Vagina (tissue), 2 donors: ENCODE data around the gene IFIT3.

Experiments
- CTCF ChIP-seq, 3 experiments: fragments of 450-650 bp in 2 of 3; fragments of 200-600 bp in 1 of 3; sonication (generic) in 1 of 3; IDR thresholded peaks; one replicate each; pipeline ENCODE4 v1.5.1; 2017 to 2019; ENCODE audit warnings: antibody characterized with exemption in 3 of 3, mild to moderate bottlenecking in 2 of 3, moderate library complexity in 2 of 3
- POLR2A ChIP-seq, 2 donors: fragments of 450-650 bp; IDR thresholded peaks; one replicate each; pipeline ENCODE4 v1.6.1; 2017; ENCODE audit warnings: antibody characterized with exemption in 2 of 2, mild to moderate bottlenecking in 2 of 2, moderate library complexity in 2 of 2
- POLR2AphosphoS5 ChIP-seq, 2 donors: sonication (generic); formaldehyde crosslinking; IDR thresholded peaks; one replicate each; pipeline ENCODE4 v1.9.0; 2017; ENCODE audit warnings: antibody characterized with exemption in 2 of 2, mild to moderate bottlenecking in 2 of 2, low read depth in 1 of 2; ENCODE audit not compliant: insufficient read depth in 1 of 2

DNA sequence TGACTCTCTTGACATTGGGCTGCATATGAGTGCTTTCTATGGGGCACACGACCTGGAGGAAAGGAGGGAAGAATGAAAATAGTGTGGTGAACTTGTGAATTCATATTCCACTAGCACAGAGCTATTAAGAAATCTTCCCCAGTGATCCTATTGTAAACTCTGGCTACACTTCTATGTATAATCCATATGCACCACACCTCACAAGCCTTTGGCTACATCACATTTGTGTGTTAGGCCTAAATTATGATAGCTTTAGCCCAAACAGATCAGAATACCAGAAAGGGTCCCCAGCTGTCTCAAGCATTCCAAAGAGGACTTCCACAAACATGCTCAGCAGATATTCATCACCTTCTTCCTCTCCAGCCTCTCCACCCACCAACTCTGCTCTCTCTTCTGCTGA, 40.3 kb downstream of the IFIT3 start:
- no peak for TF ChIP-seq POLR2A (IDR thresholded peaks at IDR 0.05)
- TF ChIP-seq CTCF (IDR thresholded peaks at IDR 0.05) = no peak
- no peak for TF ChIP-seq POLR2AphosphoS5 (IDR thresholded peaks at IDR 0.05; ENCODE audit: insufficient read depth in 1 of 2, low read depth in 1 of 2)
